Breast epithelium (tissue), 4 donors: Measurements from ENCODE around the gene CEP131. TPM values are rescaled to one million over a fixed set of nuclear protein-coding genes. Genes with fewer than 3 reads are reported as not detected.

Experiments
- DNase-seq, 2 donors: peaks; one replicate each; pipeline ENCODE4 v3.0.0-alpha.2; 2019; ENCODE audit warnings: low spot score in 2 of 2
- H3K27ac ChIP-seq, 2 donors: fragments of 200-600 bp; sonication (generic) in 1 of 2; one replicate each; pipeline ENCODE4 v1.5.1; 2016 to 2019; ENCODE audit warnings: mild to moderate bottlenecking in 1 of 2
- H3K27me3 ChIP-seq, 2 donors: fragments of 200-600 bp; sonication (generic) in 1 of 2; one replicate each; pipeline versions ENCODE4 v1.5.1 to v1.6.0; 2017 to 2019; ENCODE audit warnings: control low read depth in 1 of 2, mild to moderate bottlenecking in 1 of 2
- H3K36me3 ChIP-seq: fragments of 200-600 bp; one replicate; pipeline ENCODE4 v1.5.1; 2019
- H3K4me1 ChIP-seq, 2 donors: fragments of 200-600 bp; sonication (generic); one replicate each; pipeline ENCODE4 v1.5.1; 2016 to 2019; ENCODE audit warnings: control low read depth in 1 of 2
- H3K4me3 ChIP-seq, 3 donors: fragments of 200-600 bp; sonication (generic); 1 replicate in 2 of 3; 2 replicates in 1 of 3; pipeline ENCODE4 v1.5.1; 2016 to 2019; ENCODE audit warnings: mild to moderate bottlenecking in 3 of 3, moderate library complexity in 2 of 3
- H3K9me3 ChIP-seq, 2 donors: fragments of 200-600 bp; sonication (generic) in 1 of 2; one replicate each; pipeline ENCODE4 v1.5.1; 2016 to 2019; ENCODE audit warnings: control low read depth in 1 of 2
- CTCF ChIP-seq, 3 donors: fragments of 450-650 bp; IDR thresholded peaks; one replicate each; pipeline ENCODE4 v1.5.1; 2016 to 2017; ENCODE audit warnings: antibody characterized with exemption in 3 of 3, mild to moderate bottlenecking in 3 of 3, moderate library complexity in 3 of 3
- POLR2A ChIP-seq: fragments of 450-650 bp; IDR thresholded peaks from one replicate; pipeline ENCODE4 v1.6.1; 2016; ENCODE audit warnings: antibody characterized with exemption, mild to moderate bottlenecking, moderate library complexity
- POLR2AphosphoS5 ChIP-seq, 3 donors: sonication (generic); formaldehyde crosslinking; IDR thresholded peaks; one replicate each; pipeline ENCODE4 v1.6.1; 2017; ENCODE audit warnings: antibody characterized with exemption in 3 of 3
- intact Hi-C: fragments of 100-400 bp; cut with DNase I; formaldehyde crosslinking; loops from one replicate; pipeline ENCODE4 v1.15.1; 2023; ENCODE audit warnings: low total_unique reads
- total RNA-seq, 3 donors: library from RNA; depleted of rRNA; stranded (reverse); fragments of >200 nt; gene quantifications; one replicate each; pipeline ENCODE4 v1.1.0, GENCODE V29; 2016

CEP131 gene
- total RNA-seq, 3 donors from 2014 or later, result 6.9 to 12.8 (median 9.7) TPM

- no peak for TF ChIP-seq CTCF (IDR thresholded peaks at IDR 0.05)
- TF ChIP-seq POLR2AphosphoS5 (IDR thresholded peaks at IDR 0.05), result no peak
- TF ChIP-seq POLR2A, result no peak
- peaks cover 0 to 15% of the 10 kb centered on the region in 2 donors for H3K4me1 ChIP-seq
- no peak for DNase-seq
- no peaks in the 10 kb centered on the region for H3K36me3 ChIP-seq
- intact Hi-C loops, result no loop called here
- no peaks in the 10 kb centered on the region for H3K27me3 ChIP-seq
- no peaks in the 10 kb centered on the region for H3K9me3 ChIP-seq
- H3K27ac ChIP-seq, result no peak overlapping the region
- no peak overlapping the region for H3K4me3 ChIP-seq
Observed at GRCh38 chr17:81234506-81234855, 11.7 kb upstream of the CEP131 start.

- no peaks in the 10 kb centered on the region for H3K36me3 ChIP-seq
- no peak for TF ChIP-seq POLR2AphosphoS5 (IDR thresholded peaks at IDR 0.05)
- TF ChIP-seq POLR2A, result no peak
- no peak for TF ChIP-seq CTCF (IDR thresholded peaks at IDR 0.05)
- intact Hi-C loops, result no loop called here
Observed at GRCh38 chr17:81233811-81234505, 11.2 kb upstream of the CEP131 start.

GRCh38 chr17:81233316-81233715 lies 10.6 kb upstream of the CEP131 start:
- Histone ChIP-seq H3K4me1 (peaks cover 0 to 15% of the 10 kb centered on the region in 2 donors), H3K9me3 (no peaks in the 10 kb centered on the region), H3K27ac (no peak overlapping the region), H3K4me3 (no peak overlapping the region), H3K36me3 (no peaks in the 10 kb centered on the region), H3K27me3 (no peaks in the 10 kb centered on the region)
- DNase-seq, result no peak
- no peak for TF ChIP-seq POLR2A
- no peak for TF ChIP-seq POLR2AphosphoS5 (IDR thresholded peaks at IDR 0.05)
- no peak for TF ChIP-seq CTCF (IDR thresholded peaks at IDR 0.05)
- intact Hi-C loops, result no loop called here

More at GRCh38 chr17:81233811-81234505, 11.2 kb upstream of the CEP131 start:
- no peak for DNase-seq
- Histone ChIP-seq H3K27ac (no peak overlapping the region), H3K27me3 (no peaks in the 10 kb centered on the region), H3K4me1 (peaks cover 0 to 15% of the 10 kb centered on the region in 2 donors), H3K9me3 (no peaks in the 10 kb centered on the region), H3K4me3 (no peak overlapping the region)

- Histone ChIP-seq H3K27ac (no peak overlapping the region), H3K4me1 (peaks cover 0 to 10% of the 10 kb centered on the region in 2 donors), H3K4me3 (no peak overlapping the region), H3K27me3 (no peaks in the 10 kb centered on the region), H3K9me3 (no peaks in the 10 kb centered on the region), H3K36me3 (no peaks in the 10 kb centered on the region)
- no peak for TF ChIP-seq POLR2A
- TF ChIP-seq CTCF (IDR thresholded peaks at IDR 0.05), result no peak
- no peak for TF ChIP-seq POLR2AphosphoS5 (IDR thresholded peaks at IDR 0.05)
- no peak for DNase-seq
- intact Hi-C loops, result no loop called here
Observed at GRCh38 chr17:81232616-81233241, 10.0 kb upstream of the CEP131 start.
